Activated CD4-positive, alpha-beta memory T cell treated with anti-CD3 and anti-CD28 coated beads, Interleukin-2, amount 10 ng/mL, durations not matched to agents 7 days and 5 days (primary cell): ENCODE results near the gene CCDC81. TPM values are rescaled to one million over a fixed set of nuclear protein-coding genes. Genes with fewer than 3 reads are reported as not detected.

Experiments used
- CTCF ChIA-PET: fragments of 350-600 bp; sonication (Branson Sonifier 250); formaldehyde crosslinking; loops from one replicate; lab custom pipeline; 2021; ENCODE audit warnings: antibody characterized with exemption, inconsistent platforms; lab: Charles Lee
- POLR2A ChIA-PET: fragments of 350-600 bp; sonication (Branson Sonifier 250); formaldehyde crosslinking; loops from one replicate; lab custom pipeline; 2021; ENCODE audit warnings: antibody characterized with exemption; lab: Charles Lee
- DNase-seq: peaks from one replicate; pipeline ENCODE4 v3.0.0-alpha.2; 2020
- H3K27ac Mint-ChIP-seq: one replicate; pipeline ENCODE4 v1.8.0; 2021; ENCODE audit warnings: mild to moderate bottlenecking, mixed read lengths
- H3K27me3 Mint-ChIP-seq: one replicate; pipeline ENCODE4 v1.8.0; 2021; ENCODE audit warnings: mixed read lengths
- H3K36me3 Mint-ChIP-seq: one replicate; pipeline ENCODE4 v1.8.0; 2021; ENCODE audit warnings: low read depth, mixed read lengths
- H3K4me1 Mint-ChIP-seq: one replicate; pipeline ENCODE4 v1.8.0; 2021; ENCODE audit warnings: mixed read lengths
- H3K4me3 Mint-ChIP-seq: one replicate; pipeline ENCODE4 v1.8.0; 2021; ENCODE audit warnings: mild to moderate bottlenecking, mixed read lengths
- H3K9me3 Mint-ChIP-seq: one replicate; pipeline ENCODE4 v1.8.0; 2021; ENCODE audit warnings: mixed read lengths
- total RNA-seq, 2 experiments: library from RNA; stranded (reverse); gene quantifications; one replicate each; pipeline ENCODE4 v1.2.3, GENCODE V29; 2021

CCDC81 gene
- total RNA-seq, 2 experiments from 2014 or later: 0.45 to 0.53 TPM

DNA sequence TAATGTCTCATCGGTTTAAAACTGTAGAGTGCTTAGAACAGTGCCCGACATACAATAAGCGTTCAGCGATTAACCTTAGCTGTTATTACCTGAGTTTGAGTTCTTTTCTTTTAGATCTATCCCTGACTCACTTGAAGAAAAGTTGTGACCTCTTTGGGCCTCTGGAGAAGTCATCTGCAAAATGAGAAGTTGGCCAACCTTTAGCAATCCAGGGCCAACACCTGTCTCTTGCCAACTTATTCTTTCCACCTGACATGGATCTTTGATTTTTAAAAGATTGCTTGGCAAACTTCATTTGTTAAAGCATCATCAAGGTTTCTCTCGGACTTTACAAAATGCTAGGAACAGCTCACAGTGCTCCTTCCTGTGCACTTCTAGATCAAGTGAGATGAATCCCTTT lies 89.3 kb downstream of the CCDC81 start:
- H3K36me3 Mint-ChIP-seq: no peaks in the 10 kb centered on the region
- H3K27ac Mint-ChIP-seq: no peak overlapping the region
- no peak overlapping the region for H3K4me3 Mint-ChIP-seq
- POLR2A ChIA-PET: no interaction called here
- H3K4me1 Mint-ChIP-seq: no peaks in the 10 kb centered on the region
- H3K27me3 Mint-ChIP-seq: peaks cover 3% of the 10 kb centered on the region
- CTCF ChIA-PET: interaction anchor here (1.3 kb wide), 1 partner anchor 144 kb away, joined by 3 read pairs; no protein-coding TSS in a partner anchor
- H3K9me3 Mint-ChIP-seq: no peaks in the 10 kb centered on the region
- no peak for DNase-seq

DNA sequence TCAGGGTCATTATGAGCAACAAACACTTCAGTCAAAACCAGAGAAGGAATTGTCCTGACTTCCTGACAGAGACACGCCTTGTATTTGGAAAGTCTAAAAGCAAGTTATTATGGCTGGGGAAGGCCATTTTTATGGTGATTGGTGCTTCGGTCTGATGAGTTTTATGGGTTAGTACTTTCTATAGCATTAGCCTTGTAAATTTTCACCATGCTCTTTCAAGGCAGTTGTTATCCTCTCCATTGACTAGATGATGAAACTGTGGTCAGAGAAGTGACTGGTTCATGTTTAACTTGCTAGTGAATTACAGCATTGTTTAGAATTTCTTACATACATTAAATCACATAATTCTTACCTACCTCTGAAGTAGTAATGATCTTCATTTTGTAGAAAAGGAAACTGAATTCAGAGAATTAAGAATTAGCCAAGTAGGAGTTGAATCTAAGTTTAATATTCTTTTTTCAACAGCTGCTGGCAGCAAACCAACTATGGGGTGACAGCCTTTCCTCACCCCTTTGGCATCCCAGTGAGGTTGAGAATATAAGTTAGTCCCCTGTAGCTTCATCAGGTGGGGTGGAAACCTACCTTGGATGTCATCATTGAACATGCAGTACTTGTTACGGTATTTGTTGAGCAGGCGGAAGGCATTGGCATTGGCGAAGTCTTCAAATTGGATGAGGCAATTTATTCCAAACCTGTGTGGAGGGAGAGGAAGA lies 90.0 kb downstream of the CCDC81 start:
- Mint-ChIP-seq H3K27me3 (peaks cover 3% of the 10 kb centered on the region), H3K27ac (no peak overlapping the region), H3K4me3 (no peak overlapping the region), H3K4me1 (no peaks in the 10 kb centered on the region), H3K9me3 (no peaks in the 10 kb centered on the region), H3K36me3 (no peaks in the 10 kb centered on the region)
- POLR2A ChIA-PET: no interaction called here
- CTCF ChIA-PET: interaction anchor here (1.3 kb wide), 1 partner anchor 144 kb away, joined by 3 read pairs; no protein-coding TSS in a partner anchor
- DNase-seq: no peak

DNA sequence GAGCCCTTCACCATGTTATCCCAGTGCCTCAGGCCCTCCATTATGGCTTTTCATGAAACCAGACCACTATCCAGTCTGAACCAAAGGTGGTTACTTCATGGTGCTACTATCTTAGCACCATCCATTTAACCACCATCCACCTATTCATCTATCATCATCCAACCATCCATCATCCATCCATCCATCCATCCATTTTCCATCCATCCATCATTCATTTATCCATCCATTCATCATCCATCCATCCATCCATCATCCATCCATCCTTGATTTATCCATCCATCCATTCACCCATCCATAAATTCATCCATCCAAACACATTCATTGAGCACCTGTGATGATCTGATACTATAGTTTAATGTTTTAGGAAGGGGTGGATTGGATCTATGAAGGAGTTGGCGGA lies 93.5 kb downstream of the CCDC81 start:
- no peaks in the 10 kb centered on the region for H3K36me3 Mint-ChIP-seq
- no peaks in the 10 kb centered on the region for H3K4me1 Mint-ChIP-seq
- CTCF ChIA-PET: no interaction called here

GRCh38 chr11:86469491-86470388 lies 95.1 kb downstream of the CCDC81 start:
- Mint-ChIP-seq H3K27me3 (peaks cover 3% of the 10 kb centered on the region), H3K36me3 (no peaks in the 10 kb centered on the region), H3K4me1 (no peaks in the 10 kb centered on the region), H3K4me3 (no peak overlapping the region), H3K9me3 (no peaks in the 10 kb centered on the region), H3K27ac (no peak overlapping the region)
- CTCF ChIA-PET: interaction anchor here (1.2 kb wide), 1 partner anchor 14 kb away, joined by 3 read pairs; no protein-coding TSS in a partner anchor
- DNase-seq: no peak
- POLR2A ChIA-PET: no interaction called here

More for the DNA sequence above, 93.5 kb downstream of the CCDC81 start:
- POLR2A ChIA-PET: no interaction called here
- H3K27ac Mint-ChIP-seq: no peak overlapping the region
- no peak for DNase-seq
- H3K9me3 Mint-ChIP-seq: no peaks in the 10 kb centered on the region
- peaks cover 3% of the 10 kb centered on the region for H3K27me3 Mint-ChIP-seq
- no peak overlapping the region for H3K4me3 Mint-ChIP-seq

Other genes starting within 250 kb of the CCDC81 start
- gene EED, start 130.1 kb upstream of the CCDC81 start, total RNA-seq: 10 to 100 TPM; 63.9 to 66.9 TPM
- 10 to 100 TPM; 40.6 to 44.5 TPM for gene HIKESHI, start 72.6 kb upstream of the CCDC81 start, total RNA-seq